DMS153 (cell line): ENCODE results near the gene IRF7.
"Not testable (repeated sequence)": the region's sequence is repeated elsewhere in the genome, so short reads cannot be mapped to it uniquely, and the experiment has no call there.

Experiments used
- DNase-seq: peaks from one replicate; lab custom pipeline; 2025; lab: John Stamatoyannopoulos, UW

IRF7 gene

DNA sequence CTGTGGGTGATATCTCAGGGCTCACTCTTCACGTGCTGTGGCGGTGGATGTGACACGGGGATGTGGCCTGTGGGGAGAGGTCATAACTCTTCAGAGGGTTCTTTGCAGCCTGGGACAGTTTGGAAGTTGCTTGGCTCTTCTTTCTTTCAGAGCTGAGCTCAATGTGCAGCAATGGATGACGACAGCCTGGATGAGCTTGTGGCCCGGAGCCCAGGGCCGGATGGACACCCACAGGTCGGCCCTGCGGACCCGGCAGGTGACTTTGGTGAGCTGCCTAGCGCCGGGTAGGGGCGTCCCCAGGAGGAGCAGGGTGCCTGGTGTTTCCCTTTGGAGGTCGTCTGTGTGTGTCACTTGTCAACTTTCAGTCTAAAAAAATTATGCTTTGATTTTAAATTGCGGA is 34.4 kb downstream of the IRF7 start:
- DNase-seq, result no peak

GRCh38 chr11:579830-580601 is 35.7 kb downstream of the IRF7 start:
- DNase-seq, result no peak

DNA sequence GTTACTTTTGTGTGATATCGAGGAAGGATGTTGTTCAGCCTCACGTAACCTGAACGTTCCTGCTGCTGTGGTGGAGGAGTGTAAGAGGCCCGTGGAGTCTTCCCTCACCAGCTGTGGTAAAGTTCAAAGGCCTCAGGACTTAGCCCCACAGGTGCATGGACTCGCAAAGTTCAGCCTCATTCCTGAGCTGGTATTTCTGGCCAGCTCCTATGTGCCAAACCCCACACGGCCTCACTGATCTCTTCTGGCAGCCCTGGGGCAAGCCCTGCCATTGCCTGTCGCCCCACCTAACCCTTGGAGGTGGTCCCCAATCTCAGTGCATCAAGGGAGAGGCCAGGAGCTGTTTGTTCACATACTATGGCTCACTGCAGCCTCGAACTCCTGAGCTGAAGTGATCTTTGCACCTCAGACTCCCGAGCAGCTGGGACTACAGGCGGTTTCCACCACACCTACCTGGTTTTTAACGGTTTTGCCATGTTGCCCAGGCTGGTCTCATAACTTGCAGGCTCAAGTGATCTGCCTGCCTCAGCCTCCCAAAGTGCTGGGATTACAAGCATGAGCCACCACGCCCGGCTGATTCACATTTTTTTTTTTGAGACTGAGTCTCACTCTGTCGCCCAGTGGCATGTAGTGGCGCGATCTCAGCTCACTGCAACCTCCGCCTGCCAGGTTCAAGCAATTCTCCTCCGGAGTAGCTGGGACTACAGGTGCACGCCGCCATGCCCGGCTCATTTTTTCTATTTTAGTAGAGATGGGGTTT is 37.3 kb downstream of the IRF7 start:
- DNase-seq, result no peak

GRCh38 chr11:577611-577894 is 38.2 kb downstream of the IRF7 start:
- DNase-seq, result no peak

- no peak for DNase-seq
These were observed 38.7 kb downstream of the IRF7 start for GRCh38 chr11:576811-577610.

- DNase-seq, result peak; percentile 89
These were observed 39.6 kb downstream of the IRF7 start, which contains the start of gene PHRF1 for GRCh38 chr11:575996-576768. PHRF1 (plus strand) TSS chr11:576470; CDS start chr11:581513, 5,043 bp downstream.

DNA sequence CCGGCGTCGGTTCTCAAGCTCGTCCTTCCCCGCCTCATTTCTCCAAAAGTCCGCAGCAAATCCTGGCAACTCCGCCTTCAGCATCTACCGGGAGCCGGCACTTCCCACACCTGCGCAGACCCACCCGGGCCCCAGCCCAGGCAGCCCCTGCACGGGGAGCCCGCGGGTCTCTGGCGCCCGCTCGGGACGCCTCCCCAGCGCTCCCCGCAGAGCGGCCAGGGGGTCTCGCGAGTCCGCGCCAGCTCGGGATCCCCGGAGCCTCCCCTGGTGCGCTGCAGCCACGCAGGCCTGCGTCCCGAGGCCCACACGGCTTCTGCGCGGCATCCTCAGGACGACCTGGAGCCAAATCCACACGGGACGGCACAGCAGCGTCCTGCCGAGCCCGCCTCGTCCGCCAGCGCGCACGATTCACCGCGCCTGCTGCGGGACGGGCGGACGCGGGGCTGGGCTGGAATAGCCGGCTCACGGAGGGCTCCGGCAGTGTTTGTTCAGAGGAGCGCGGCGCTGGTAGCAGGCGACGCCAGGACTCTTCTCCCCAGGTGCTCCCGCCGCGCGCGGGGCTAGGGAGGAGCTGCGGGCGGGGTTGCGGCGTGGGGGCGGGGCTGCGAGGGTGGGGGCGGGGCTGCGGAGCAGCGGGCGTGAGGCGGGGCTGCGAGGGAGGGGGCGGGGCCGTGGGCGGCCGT is 40.3 kb downstream of the IRF7 start:
- peak; percentile 55 for DNase-seq

- DNase-seq, result no peak
These were observed 41.0 kb downstream of the IRF7 start for GRCh38 chr11:574632-575312.

- not testable (repeated sequence) for DNase-seq
These were observed 41.6 kb downstream of the IRF7 start for GRCh38 chr11:574031-574570.

GRCh38 chr11:573146-573759 is 42.5 kb downstream of the IRF7 start:
- no peak for DNase-seq

GRCh38 chr11:571802-572185 is 44.0 kb downstream of the IRF7 start:
- no peak for DNase-seq

GRCh38 chr11:569158-569885 is 46.4 kb downstream of the IRF7 start:
- DNase-seq, result no peak

GRCh38 chr11:568306-569157 is 47.2 kb downstream of the IRF7 start:
- DNase-seq, result peak; percentile 92

DNA sequence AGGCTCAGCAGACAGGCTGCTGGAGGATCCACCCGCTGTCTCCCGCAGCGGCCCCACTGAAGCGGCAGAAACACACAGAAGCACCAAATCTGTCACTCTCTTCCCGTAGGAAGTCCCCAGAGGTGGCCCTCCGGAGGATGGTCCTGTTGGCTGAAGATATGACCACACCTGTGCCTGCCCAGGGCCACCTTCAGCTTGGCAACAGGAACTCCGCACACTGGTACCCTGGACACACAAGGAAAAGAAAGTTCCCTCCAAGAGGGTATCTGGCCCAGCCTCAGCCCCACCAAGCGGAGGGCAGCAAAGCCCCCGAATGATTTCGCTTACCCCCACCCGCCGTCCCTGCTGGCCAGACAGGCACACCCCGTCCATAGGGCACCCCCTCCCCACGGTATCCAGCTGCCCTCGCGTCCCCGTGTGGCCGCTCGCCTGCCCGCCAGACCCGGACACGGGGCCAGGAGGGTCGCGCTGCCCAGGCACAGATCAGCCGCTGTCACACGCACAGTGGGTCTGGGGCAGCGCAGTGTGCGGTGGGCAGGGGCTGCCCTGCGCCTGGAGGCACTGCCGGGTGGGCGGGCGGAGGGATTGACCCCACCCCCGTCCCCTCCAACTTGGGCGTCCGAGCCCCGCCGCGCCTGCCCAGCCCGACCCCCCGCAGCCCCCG is 48.0 kb downstream of the IRF7 start:
- DNase-seq, result no peak

DNA sequence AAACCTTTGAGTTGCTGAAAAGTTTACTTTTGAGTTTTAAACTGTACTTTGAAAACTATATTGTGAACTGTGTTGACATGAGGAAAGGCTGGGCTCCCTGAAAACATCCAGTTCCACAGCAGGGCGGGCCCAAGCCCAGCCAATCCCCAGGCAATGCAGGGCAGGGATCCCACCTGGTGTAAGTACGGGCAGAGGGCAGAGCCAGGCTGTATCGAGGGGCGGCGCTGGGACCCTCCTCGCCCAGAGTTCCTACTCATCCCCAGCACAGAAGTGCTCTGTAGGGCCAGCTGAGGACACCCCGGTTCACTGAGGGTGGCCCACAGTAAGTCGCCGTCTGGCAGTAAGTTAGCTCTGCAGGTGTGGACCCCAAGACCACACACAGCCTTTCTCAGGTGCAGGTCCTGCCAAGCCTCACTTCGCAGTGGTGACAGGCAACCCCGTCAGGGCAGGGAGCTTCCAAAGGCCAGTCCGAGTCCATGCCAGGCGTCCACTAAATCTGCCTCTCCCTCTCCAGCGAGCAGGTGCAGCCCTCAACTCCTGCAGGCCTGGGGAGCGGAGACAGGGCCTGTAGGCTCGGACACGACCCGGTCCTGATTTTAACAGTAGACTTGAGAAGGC is 48.6 kb downstream of the IRF7 start:
- DNase-seq, result no peak

GRCh38 chr11:565921-566509 is 49.7 kb downstream of the IRF7 start:
- no peak for DNase-seq
